ENCODE measurements around the gene CCDC187. TPM values are rescaled to one million over a fixed set of nuclear protein-coding genes. Genes with fewer than 3 reads are reported as not detected.

The CCDC187 gene
- total and polyA plus RNA-seq, 4 donors: not detected

DNA sequence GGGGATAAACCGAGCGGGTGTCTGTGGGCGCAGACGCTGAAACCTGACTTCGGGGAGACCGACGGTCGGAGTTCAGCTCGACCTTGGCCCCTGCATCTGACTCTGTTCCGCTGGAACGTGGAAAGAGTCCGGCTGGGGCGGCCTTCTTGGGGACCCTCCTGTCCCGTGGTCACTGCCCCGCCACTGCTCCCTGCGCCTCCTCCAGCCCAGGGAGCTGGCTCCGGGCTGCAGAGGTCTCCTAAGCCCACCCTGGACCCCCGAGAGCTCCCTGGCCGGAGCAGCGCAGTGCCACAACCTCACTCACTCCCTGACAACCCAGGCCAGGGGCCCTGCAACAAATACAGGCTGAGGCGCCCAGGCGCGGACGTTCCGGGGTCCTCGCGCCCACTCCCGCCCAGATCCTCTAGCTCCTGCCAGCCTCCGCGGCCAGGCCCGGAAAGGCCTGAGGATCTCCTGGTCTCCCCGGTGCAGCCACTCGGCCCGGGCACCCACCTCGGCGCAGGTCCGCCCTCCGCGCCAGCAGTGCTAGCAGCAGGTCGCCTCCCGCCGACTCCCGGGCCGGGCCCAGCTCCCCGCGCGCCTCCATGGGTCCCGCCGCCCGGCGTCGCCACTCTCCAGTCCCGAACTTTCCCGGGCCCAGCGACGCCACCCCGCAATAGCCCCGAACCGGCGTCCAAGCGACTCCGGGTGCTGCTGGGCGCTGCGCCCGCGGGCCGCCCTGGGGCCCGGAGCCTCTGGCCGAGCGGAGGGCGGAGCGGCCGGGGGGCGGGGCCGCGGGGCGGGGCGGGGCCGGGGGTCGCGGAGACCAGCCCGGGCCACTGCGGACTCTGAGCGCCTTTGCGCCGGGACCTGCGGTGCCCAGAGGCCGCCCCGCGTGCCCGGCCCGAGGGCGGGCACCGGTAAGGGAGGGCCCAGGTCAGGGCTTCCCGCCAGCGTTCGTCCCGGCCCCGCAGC lies 101.2 kb downstream of the CCDC187 start:
- intact Hi-C loops (cut with DNase I): no loop called here
- no peak for ATAC-seq (ENCODE audit: low FRiP score)
- no peaks in the 10 kb centered on the region for H3K36me3 ChIP-seq (ENCODE audit: control insufficient read depth in 1 of 2, insufficient read depth in 2 of 2, low read length in 1 of 2)
- DNase-seq: no peak
- no peak overlapping the region for H3K27ac ChIP-seq (ENCODE audit: low read depth in 1 of 2, low read length in 2 of 2)
- no peaks in the 10 kb centered on the region for H3K4me1 ChIP-seq (ENCODE audit: control insufficient read depth in 1 of 2, insufficient read depth in 2 of 2, low read length in 2 of 2)
- H3K4me3 ChIP-seq (ENCODE audit: low read length in 2 of 2): no peak overlapping the region
- H3K9me3 ChIP-seq (ENCODE audit: control insufficient read depth, low read length): no peaks in the 10 kb centered on the region
- WGBS, 2 donors: 8% methylated on average over 74 to 99 of the region's 99 CpGs
- H3K27me3 ChIP-seq (ENCODE audit: control insufficient read depth in 1 of 2, insufficient read depth in 2 of 2, low read length in 1 of 2): no peaks in the 10 kb centered on the region

DNA sequence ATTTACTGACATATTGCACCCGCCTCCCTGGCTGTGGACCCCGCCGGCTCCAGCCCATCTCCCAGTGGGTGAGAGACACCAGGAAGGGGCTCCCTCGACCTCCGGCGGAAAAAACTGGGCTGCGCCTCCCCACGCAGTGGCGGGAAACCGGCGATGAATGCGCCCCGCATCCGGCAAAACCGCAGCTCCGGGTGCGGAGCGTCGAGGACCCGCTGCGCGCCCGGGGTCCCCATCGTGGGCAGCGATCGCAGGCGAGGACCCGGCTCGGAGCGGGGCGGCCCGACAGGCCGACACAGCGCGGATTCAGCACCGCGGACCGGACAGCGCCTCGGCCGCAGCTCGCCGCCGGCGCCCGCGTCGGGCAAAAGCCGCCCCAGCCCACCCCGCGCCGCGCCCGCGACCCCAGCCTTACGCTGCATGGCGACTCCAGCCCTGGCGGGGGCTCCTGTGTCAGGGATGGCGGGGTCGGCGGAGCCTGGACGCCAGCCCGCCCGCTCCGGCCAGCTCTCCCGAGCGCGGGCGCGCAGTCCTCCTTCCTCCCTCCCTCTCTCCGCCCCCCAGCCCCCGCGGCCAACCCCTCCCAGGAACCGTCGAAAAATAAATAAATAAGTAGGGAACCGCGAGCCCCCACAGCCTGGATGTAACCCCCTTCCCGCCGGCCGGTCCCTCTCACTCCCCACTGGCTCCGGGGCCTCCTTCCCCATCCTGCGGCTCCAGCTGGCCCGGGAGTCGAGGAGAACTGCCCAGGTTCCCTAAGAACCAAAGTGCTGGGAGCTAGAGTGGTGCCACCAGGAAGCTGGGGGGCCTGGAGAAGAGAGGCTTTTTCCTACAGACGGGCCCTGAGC lies 102.1 kb downstream of the CCDC187 start:
- Histone ChIP-seq H3K36me3 (ENCODE audit: control insufficient read depth in 1 of 2, insufficient read depth in 2 of 2, low read length in 1 of 2) (no peaks in the 10 kb centered on the region), H3K27ac (ENCODE audit: low read depth in 1 of 2, low read length in 2 of 2) (no peak overlapping the region), H3K9me3 (ENCODE audit: control insufficient read depth, low read length) (no peaks in the 10 kb centered on the region), H3K4me3 (ENCODE audit: low read length in 2 of 2) (no peak overlapping the region), H3K4me1 (ENCODE audit: control insufficient read depth in 1 of 2, insufficient read depth in 2 of 2, low read length in 2 of 2) (no peaks in the 10 kb centered on the region), H3K27me3 (ENCODE audit: control insufficient read depth in 1 of 2, insufficient read depth in 2 of 2, low read length in 1 of 2) (no peaks in the 10 kb centered on the region)
- intact Hi-C loops (cut with DNase I): no loop called here
- ATAC-seq (ENCODE audit: low FRiP score) (no peak), DNase-seq (no peak)
- WGBS, 2 donors: 5 to 6% methylated on average over 62 to 85 of the region's 85 CpGs

DNA sequence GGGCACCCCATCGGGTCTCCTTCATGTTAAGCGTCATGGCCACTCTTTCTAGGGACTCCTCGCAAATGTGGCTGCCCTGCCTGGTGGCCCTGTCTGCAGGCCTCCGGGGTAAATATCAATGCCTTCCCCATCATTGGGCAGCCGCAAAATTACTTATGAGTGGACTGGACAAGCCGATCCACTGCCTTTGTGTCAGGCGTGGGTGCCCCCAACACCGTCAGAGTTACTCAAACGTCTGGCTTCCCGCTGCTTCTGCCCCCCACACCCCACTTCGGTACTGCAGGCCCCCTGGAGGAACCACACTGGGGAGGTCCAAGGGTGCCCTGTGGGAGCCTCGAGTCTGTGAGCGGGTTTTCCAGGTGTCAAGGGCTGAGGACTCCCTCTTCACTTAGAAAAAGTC lies 102.7 kb downstream of the CCDC187 start:
- Histone ChIP-seq H3K4me3 (ENCODE audit: low read length in 2 of 2) (no peak overlapping the region), H3K9me3 (ENCODE audit: control insufficient read depth, low read length) (no peaks in the 10 kb centered on the region), H3K27me3 (ENCODE audit: control insufficient read depth in 1 of 2, insufficient read depth in 2 of 2, low read length in 1 of 2) (no peaks in the 10 kb centered on the region), H3K4me1 (ENCODE audit: control insufficient read depth in 1 of 2, insufficient read depth in 2 of 2, low read length in 2 of 2) (no peaks in the 10 kb centered on the region), H3K27ac (ENCODE audit: low read depth in 1 of 2, low read length in 2 of 2) (no peak overlapping the region), H3K36me3 (ENCODE audit: control insufficient read depth in 1 of 2, insufficient read depth in 2 of 2, low read length in 1 of 2) (no peaks in the 10 kb centered on the region)
- ATAC-seq (ENCODE audit: low FRiP score): no peak
- DNase-seq: no peak
- intact Hi-C loops (cut with DNase I): no loop called here
- 46 to 55% methylated on average over 13 of the region's 13 CpGs for WGBS, 2 donors

DNA sequence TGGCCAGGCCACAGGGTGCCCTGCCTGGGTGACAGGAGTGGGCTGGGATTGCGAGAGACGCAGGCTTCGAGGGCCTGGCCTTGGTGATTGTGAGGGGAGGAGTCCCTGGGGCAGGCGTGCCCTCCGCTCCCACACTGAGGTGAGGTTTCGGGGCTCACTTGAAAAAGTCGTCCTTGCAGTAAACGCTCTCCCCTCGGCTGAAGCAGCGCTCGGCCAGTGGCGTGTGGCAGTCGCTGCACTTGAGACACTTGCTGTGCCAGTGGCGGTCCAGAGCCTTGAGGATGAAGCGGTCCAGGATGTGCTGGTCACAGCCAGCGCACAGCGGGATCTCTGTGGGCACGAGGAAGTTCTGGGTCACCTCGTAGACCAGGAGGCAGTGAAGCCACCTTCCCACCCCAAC lies 103.5 kb downstream of the CCDC187 start:
- intact Hi-C loops (cut with DNase I): no loop called here
- no peaks in the 10 kb centered on the region for H3K9me3 ChIP-seq (ENCODE audit: control insufficient read depth, low read length)

More for the DNA sequence above, 103.5 kb downstream of the CCDC187 start:
- Histone ChIP-seq H3K4me1 (ENCODE audit: control insufficient read depth in 1 of 2, insufficient read depth in 2 of 2, low read length in 2 of 2) (no peaks in the 10 kb centered on the region), H3K36me3 (ENCODE audit: control insufficient read depth in 1 of 2, insufficient read depth in 2 of 2, low read length in 1 of 2) (no peaks in the 10 kb centered on the region), H3K27me3 (ENCODE audit: control insufficient read depth in 1 of 2, insufficient read depth in 2 of 2, low read length in 1 of 2) (no peaks in the 10 kb centered on the region), H3K4me3 (ENCODE audit: low read length in 2 of 2) (no peak overlapping the region), H3K27ac (ENCODE audit: low read depth in 1 of 2, low read length in 2 of 2) (no peak overlapping the region)
- no peak for DNase-seq
- WGBS, 2 donors: 40 to 42% methylated on average over 19 of the region's 19 CpGs
- ATAC-seq (ENCODE audit: low FRiP score): no peak

Other genes starting within 250 kb of the CCDC187 start
- gene NACC2, start 208.8 kb downstream of the CCDC187 start, total RNA-seq: 10 to 100 TPM; 51.3 to 61.0 TPM
- 10 to 100 TPM; 10.5 to 11.7 TPM for gene NACC2, start 208.8 kb downstream of the CCDC187 start, polyA plus RNA-seq
- gene TMEM250, start 185.2 kb downstream of the CCDC187 start, total RNA-seq: 10 to 100 TPM; 22.0 to 25.1 TPM
- gene TMEM250, start 185.2 kb downstream of the CCDC187 start, polyA plus RNA-seq: 10 to 100 TPM; 14.9 to 19.0 TPM
- not detected for gene LHX3, start 99.0 kb downstream of the CCDC187 start, total RNA-seq
- gene LHX3, start 99.0 kb downstream of the CCDC187 start, polyA plus RNA-seq: not detected
- gene QSOX2, start 58.3 kb downstream of the CCDC187 start, total RNA-seq: 1 to 10 TPM; 6.8 to 7.9 TPM
- 1 to 10 TPM; 1.0 to 5.7 TPM for gene QSOX2, start 58.3 kb downstream of the CCDC187 start, polyA plus RNA-seq
- 10 to 100 TPM; 22.7 to 28.9 TPM for gene GPSM1, start 23.4 kb upstream of the CCDC187 start, total RNA-seq
- 10 to 100 TPM in 1 of 2 donors, 1 to 10 TPM in 1; 6.9 to 53.7 TPM for gene GPSM1, start 23.4 kb upstream of the CCDC187 start, polyA plus RNA-seq
- 10 to 100 TPM; 15.5 to 18.1 TPM for gene DNLZ, start 59.6 kb upstream of the CCDC187 start, total RNA-seq
- gene DNLZ, start 59.6 kb upstream of the CCDC187 start, polyA plus RNA-seq: 10 to 100 TPM; 12.4 to 14.4 TPM
- 1 to 10 TPM; 2.6 to 5.3 TPM for gene CARD9, start 69.6 kb upstream of the CCDC187 start, total RNA-seq
- 1 to 10 TPM; 1.4 to 4.4 TPM for gene CARD9, start 69.6 kb upstream of the CCDC187 start, polyA plus RNA-seq
- 1 to 10 TPM; 6.8 to 7.7 TPM for gene SNAPC4, start 96.1 kb upstream of the CCDC187 start, total RNA-seq
- gene SNAPC4, start 96.1 kb upstream of the CCDC187 start, polyA plus RNA-seq: 10 to 100 TPM in 1 of 2 donors, 1 to 10 TPM in 1; 1.6 to 13.9 TPM
- gene ENTR1, start 106.5 kb upstream of the CCDC187 start, total RNA-seq: 10 to 100 TPM; 27.1 to 39.0 TPM
- 10 to 100 TPM; 15.0 to 47.2 TPM for gene ENTR1, start 106.5 kb upstream of the CCDC187 start, polyA plus RNA-seq
- gene PMPCA, start 106.6 kb upstream of the CCDC187 start, total RNA-seq: 10 to 100 TPM; 31.2 to 38.8 TPM
- gene PMPCA, start 106.6 kb upstream of the CCDC187 start, polyA plus RNA-seq: 10 to 100 TPM; 16.2 to 72.0 TPM
- 10 to 100 TPM in 1 of 2 donors, 1 to 10 TPM in 1; 8.6 to 14.9 TPM for gene INPP5E, start 135.8 kb upstream of the CCDC187 start, total RNA-seq
- gene INPP5E, start 135.8 kb upstream of the CCDC187 start, polyA plus RNA-seq: 10 to 100 TPM in 1 of 2 donors, 1 to 10 TPM in 1; 2.8 to 15.6 TPM
- gene SEC16A, start 178.9 kb upstream of the CCDC187 start, total RNA-seq: 10 to 100 TPM; 57.1 to 59.1 TPM
- 10 to 100 TPM; 11.1 to 61.0 TPM for gene SEC16A, start 178.9 kb upstream of the CCDC187 start, polyA plus RNA-seq
- gene NOTCH1, start 242.0 kb upstream of the CCDC187 start, total RNA-seq: 10 to 100 TPM; 47.4 to 81.6 TPM
- 1 to 10 TPM; 3.1 to 8.5 TPM for gene NOTCH1, start 242.0 kb upstream of the CCDC187 start, polyA plus RNA-seq